OCI-M2 (cell line): ENCODE data around the gene KRT40.

ENCODE experiments used
- DNase-seq: peaks from one replicate; lab custom pipeline; 2025; ENCODE audit not compliant: unreplicated experiment; lab: John Stamatoyannopoulos, UW

The KRT40 gene

GRCh38 chr17:40997361-40997760, 13.2 kb upstream of the KRT40 start:
- no peak for DNase-seq

- DNase-seq = no peak
Observed at GRCh38 chr17:40996829-40997228, 12.7 kb upstream of the KRT40 start.

DNA sequence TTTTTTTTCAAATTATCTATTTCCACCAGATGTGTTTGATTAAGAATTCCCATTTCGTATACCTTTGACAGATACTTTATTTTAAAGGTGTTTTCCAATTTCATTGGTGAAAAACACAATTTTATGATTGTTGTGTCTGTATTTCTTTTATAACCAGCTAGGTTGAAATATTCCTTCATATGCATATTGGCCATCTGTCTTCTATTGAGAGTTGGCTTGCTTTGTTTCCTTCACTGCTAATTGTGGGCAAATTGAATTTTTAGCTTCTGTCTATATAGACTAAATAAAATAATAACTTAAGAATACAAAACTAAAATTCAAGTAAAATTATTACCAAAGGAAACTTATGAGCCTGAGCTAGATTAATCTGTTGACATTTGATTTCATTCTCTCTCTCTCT, 11.0 kb upstream of the KRT40 start:
- no peak for DNase-seq

GRCh38 chr17:40993839-40994238, 9.7 kb upstream of the KRT40 start, which contains the start of gene KRTAP3-3:
TSS of gene KRTAP3-3 (minus strand) at chr17:40994164. CDS start at chr17:40994097, 67 bp downstream.
- no peak for DNase-seq

DNA sequence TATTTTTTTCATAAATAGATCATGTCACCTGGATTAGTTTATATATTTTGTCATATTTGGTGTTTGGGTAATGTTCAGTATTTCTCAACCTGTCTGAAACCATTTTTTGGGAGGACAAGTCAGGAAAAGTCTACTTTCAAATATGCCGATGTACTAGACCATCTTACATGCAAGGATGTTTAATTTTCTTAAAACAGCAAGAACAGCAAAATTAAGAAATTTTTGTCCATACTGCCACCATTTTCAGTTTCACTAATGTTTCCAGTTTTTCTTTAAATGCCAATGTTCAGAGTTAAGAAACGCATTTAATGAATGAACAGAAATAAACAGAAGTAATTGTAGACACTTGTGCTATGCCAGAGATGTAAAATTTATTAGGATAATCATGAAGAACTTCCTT, 9.0 kb upstream of the KRT40 start:
- DNase-seq = no peak

GRCh38 chr17:40992666-40993065, 8.5 kb upstream of the KRT40 start:
- DNase-seq = no peak

- no peak for DNase-seq
Observed at GRCh38 chr17:40986920-40987319, 2.8 kb upstream of the KRT40 start.

DNA sequence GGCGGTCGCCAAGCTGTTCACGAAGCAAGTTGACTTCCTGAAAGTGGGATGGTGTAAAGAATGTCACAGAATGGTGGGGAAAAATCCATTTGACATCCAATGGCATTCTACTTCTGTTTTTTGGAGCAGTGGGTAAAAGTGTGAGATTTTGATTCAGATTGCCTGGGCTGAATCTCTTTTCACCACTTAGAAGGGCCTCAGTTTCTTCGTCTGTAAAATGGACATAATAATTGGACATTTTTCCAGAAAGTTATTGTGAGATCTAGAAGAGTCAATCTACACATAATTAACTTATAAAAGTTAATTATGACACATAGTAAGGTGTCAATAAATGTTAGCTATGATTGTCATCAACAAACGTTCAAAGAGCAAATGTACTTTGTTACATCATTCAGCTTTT, 3.0 kb downstream of the KRT40 start:
- no peak for DNase-seq

DNA sequence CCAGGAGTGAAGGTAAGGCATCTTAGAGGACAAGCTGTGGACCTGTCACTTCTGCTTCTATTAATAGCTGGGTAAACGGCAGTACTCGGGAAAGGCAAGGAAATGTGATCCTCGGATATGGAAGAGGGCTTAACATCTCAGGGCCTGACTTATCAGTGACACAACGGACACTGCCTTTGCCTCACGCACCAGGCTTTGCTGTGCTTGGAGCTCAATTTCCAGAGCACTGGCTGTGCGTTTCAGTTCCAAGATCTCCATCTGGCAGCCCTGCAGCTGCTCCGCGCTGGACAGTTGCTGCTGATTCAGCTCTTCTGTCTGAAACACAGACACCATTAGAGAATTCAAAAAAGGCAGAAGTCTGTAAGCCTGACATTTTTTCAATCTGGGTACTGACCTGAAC, 3.5 kb downstream of the KRT40 start:
- DNase-seq = no peak

DNA sequence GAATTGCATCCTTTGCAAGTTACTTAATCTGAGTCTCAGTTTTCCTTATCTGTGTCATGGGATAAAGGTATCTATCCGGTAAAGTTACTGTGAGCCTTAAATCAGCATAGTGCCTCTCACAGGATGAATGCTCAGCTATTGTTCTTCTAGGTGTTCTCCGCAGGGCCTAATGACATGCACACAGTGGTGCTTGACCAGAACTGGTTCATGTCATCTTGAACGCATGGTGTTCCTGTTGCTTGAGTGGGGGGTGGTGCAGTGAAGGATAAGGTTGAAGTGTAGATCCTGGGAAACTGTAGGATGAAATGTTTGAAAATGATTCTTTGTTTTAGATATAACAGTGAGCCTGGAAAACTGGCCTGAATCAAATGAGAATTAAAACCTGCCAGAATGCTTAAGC, 4.0 kb downstream of the KRT40 start:
- DNase-seq = no peak

- no peak for DNase-seq
Observed at GRCh38 chr17:40978575-40979151, 5.5 kb downstream of the KRT40 start.

GRCh38 chr17:40975516-40975915, 8.6 kb downstream of the KRT40 start:
- no peak for DNase-seq

- DNase-seq = no peak
Observed at GRCh38 chr17:40974366-40974765, 9.8 kb downstream of the KRT40 start.

DNA sequence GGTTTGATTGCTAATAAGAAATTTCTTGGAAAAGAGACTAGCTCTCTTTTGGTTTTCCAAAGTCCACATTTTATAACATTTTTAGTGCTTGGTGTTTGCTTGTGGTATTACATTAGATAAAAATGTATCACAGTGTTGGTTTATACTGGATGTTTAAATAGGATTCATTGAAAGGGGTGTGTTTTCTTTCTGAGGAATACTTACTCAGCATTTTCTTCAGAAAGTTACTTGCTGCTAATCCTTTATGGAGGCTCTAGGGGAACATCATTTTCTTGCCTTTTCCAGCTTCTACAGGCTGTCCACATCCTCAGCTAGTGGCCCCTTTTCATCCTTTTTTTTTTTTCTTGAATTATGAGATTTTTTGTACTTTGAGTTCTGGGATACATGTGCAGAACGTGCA, 16.5 kb downstream of the KRT40 start:
- DNase-seq = no peak

GRCh38 chr17:40966848-40967247, 17.3 kb downstream of the KRT40 start, which contains the start of gene KRT39:
TSS of gene KRT39 (minus strand) at chr17:40966948. CDS start at chr17:40966856, 92 bp downstream.
- no peak for DNase-seq

DNA sequence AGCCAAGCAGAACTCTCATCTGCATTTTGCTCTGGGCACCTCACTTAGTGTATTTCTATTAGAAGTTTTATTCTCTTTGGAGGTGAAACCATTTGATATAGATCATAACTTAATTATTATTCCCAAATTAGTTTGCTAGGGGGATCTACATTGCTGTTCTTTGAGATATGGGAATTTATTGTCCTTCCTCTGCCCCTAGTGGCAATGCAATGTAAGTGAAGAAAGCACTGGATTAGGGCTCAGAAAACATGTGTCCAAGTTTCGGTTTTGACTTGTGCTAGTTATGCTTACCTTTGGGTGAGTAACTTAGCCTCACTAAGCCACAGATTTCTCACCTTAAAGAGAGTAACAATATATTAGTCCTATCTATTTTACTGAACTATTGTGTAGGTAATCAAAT, 20.3 kb downstream of the KRT40 start:
- no peak for DNase-seq

- no peak for DNase-seq
Observed at GRCh38 chr17:40962059-40962561, 22.0 kb downstream of the KRT40 start.

- no peak for DNase-seq
Observed at GRCh38 chr17:40961591-40961990, 22.5 kb downstream of the KRT40 start.

DNA sequence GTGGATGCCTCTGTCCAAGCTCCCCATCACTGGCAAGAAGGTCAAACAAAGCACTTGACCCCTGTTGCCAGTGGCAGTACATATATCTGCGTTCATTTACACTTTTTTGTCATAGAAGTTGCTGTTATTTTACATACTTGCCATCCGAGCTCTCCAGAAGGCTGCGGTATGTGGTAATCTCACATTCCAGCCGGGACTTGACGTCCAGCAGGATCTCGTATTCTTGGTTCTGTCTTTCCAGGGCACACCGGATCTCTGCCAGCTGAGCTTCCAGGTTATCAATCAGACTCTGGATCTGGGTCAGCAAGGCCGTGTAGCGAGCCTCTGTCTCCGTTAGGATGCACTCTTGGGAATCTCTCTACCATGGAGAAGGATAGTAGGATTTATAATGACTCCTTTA, 24.0 kb downstream of the KRT40 start:
- no peak for DNase-seq

- DNase-seq = no peak
Observed at GRCh38 chr17:40958086-40958953, 25.8 kb downstream of the KRT40 start.

DNA sequence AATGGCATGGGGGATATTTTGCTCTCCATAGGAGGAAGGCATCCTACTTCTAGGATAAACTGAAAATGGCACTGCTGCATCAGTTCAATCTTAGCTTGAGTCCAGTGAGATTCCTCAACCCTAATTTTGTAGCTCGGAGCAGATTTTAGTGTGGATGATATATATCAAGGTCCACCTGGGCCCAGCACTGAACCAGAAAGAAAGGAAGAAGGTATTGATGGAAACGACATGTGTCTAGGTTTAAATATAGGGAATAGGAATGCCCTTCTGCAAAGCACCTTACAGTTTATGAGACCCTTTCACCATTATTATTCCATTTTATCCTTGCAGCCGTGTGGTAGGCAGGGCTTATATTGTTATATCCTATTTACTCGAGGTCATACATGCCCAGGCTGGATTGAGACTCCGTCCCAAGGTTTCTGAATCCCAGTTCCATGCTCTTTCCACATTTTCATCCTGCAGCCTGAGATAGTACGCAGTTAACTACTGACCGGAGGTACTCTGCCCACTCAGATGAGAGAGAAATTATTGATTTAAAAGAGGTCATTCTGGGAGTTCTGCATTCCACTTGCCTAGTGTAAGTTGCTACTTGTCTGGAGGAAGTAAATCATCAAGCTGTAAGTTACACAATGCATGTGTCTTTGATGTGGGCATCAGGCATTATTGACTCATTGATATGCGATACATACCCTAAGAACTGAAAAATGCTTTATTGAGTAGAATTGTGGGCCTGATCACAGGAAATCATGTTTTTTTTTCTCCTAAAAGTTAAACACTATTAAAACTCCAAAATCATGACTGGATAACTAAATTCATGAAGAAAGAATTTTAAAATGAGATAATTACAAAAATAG, 27.5 kb downstream of the KRT40 start:
- DNase-seq = no peak
